HG03159 (cell line): ENCODE measurements around the gene SPAG9.
"Not testable (repeated sequence)": the region's sequence is repeated elsewhere in the genome, so short reads cannot be mapped to it uniquely, and the experiment has no call there.

ENCODE experiments used
- ATAC-seq: cut with Tn5 transposase; IDR thresholded peaks from one replicate; pipeline ENCODE4 v1.9.1; 2021; ENCODE audit warnings: mild to moderate bottlenecking, moderate library complexity; ENCODE audit not compliant: unreplicated experiment

SPAG9 gene

GRCh38 chr17:50944902-50945720, 175.6 kb downstream of the SPAG9 start:
- ATAC-seq = no peak

GRCh38 chr17:50944054-50944901, 176.4 kb downstream of the SPAG9 start:
- no peak for ATAC-seq

- no peak for ATAC-seq
Observed at GRCh38 chr17:50943575-50943933, 177.1 kb downstream of the SPAG9 start.

DNA sequence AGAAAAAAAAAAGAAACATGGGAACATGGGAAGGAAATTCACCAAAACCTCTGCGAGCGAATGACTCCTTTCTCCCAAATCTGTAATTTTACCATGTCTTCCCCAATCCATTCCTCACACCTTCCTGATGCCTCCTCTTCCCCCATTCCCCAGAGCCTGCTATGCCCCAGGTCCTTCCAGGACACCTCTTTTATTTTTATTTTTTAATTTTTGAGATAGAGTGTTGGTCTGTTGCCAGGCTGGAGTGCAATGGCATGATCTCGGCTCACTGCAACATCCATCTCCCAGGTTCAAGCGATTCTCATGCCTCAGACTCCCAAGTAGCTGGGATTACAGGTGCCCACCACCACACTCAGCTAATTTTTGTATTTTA, 179.0 kb downstream of the SPAG9 start:
- ATAC-seq = not testable (repeated sequence)

DNA sequence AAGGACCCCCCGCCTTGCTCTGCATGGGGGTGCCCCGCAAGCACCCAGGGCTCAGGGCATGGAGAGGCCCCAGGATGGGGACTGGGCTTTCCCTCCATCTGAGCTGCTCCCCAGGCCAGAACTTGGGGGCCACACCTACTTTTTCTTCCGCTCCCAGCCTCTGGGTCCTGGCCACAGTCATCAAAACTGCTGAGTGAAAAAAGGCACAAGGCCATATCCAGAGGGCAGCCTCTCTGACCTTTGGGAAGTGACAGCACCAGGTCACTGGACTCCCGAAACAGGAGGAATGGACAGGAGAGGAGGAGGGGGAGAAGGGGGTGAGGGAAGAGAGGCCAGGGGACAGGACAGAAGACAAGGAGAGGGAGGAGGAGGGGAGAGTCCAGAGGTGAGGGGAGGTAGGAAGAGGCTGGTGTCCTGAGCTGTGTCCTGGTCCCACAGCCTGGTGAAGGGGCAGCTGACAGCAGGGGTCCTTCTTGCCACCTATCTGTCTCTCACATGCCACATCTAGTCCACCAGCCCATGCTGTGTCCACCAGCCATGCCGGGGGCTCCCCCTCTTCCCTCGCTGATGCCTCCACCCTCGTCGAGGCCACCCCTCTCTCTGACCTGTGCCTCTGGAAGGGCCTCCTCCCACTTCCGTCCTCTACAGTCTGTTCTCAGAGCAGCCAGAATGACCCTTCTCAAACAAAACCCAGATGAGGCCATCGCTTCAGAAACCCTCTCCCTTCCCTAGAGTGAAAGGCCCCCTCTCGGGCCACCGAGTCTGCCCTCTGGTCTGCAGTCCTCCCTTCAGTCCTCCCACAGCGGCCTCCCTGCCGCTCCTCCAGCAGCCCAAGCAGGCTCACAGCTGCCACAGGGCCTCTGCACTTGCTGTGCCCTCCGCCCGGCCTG, 180.6 kb downstream of the SPAG9 start:
- no peak for ATAC-seq

GRCh38 chr17:50939542-50939794, 181.2 kb downstream of the SPAG9 start:
- ATAC-seq = no peak

DNA sequence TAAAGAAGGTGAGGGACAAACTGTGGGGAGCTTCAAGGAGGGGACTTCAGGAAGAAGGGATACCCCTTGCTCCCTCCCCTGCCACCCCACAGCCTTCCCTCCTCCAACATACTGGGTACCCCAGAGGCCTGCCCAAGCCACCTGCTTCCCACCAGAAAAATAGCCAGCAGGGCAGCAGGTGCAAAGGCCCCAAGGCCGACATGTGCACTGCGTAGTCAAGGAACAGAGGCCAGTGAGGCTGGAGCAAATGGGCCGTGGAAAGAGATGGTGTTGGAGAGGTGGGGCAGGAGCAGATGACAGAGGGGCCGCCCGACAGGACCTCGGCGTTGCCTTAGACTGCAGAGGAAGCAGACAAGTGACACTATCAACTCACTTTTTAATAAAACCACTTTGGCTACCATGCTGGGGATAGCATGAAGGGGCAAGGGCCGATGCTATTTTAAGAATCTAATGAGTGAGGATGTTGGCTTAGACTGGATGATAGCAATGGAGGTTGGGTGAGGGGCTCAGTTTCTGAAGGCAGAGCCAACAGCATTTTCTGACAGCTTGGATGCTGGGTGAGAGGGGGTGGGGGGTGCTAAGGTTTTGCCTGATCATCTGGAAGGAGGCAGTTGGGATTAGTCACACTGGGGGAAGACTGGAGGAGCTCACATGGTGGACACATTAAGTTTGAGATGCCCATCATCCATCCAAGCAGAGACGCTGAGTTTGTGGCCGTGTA, 181.7 kb downstream of the SPAG9 start:
- ATAC-seq = no peak

DNA sequence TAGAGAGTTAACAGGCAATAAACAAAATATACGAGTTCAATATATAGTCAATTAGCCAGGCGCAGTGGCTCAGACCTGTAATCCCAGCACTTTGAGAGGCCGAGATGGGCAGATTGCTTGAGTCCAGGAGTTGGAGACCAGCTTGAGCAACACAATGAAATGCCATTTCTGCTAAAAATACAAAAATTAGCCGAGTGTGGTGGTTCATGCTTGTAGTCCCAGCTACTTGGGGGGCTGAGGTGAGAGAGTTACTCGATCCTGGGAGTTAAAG, 184.7 kb downstream of the SPAG9 start:
- no peak for ATAC-seq

- ATAC-seq = no peak
Observed at GRCh38 chr17:50935221-50935995, 185.3 kb downstream of the SPAG9 start.

DNA sequence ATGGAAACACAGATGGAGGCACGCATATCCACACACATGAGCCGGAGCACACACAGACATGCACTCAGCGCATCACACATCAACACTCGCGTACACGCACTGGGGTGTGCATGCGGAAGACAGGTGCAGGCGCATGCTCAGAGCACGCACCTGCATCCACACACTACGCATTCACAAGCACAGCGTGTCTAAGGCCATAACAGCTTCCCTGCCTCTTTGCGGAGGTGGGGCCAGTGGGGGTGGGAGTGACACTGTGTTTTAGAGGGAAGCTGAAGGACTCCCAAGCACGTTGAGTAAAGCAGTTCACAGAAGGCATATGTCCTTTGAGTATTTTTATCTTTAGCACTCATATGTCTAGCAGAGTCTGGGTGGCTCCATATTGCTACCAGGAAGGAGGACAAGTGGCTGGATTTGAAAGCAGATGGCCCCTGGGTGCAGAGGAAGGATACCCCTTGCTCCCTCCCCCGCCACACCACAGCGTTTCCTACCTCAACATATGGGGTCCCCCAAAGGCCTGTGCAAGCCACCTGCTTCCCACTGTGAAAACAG, 185.9 kb downstream of the SPAG9 start:
- ATAC-seq = no peak

DNA sequence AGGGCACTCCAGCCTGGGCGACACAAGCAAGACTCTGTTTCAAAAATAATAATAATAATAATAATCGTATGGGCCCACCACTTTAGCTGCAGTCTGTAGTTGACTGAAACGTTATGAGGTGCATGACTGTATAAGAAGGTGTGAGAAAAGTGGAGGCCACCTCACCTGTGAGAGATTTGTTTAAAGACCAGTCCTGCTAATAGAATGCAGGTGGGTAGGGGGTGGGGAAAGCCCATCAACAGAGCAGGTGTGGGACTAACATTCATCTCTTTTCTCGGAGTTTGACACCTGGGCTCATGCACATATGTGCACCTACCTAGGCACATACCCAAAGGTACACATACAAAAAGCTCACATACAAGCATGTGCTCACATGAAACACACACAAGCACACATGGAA, 186.5 kb downstream of the SPAG9 start:
- no peak for ATAC-seq

DNA sequence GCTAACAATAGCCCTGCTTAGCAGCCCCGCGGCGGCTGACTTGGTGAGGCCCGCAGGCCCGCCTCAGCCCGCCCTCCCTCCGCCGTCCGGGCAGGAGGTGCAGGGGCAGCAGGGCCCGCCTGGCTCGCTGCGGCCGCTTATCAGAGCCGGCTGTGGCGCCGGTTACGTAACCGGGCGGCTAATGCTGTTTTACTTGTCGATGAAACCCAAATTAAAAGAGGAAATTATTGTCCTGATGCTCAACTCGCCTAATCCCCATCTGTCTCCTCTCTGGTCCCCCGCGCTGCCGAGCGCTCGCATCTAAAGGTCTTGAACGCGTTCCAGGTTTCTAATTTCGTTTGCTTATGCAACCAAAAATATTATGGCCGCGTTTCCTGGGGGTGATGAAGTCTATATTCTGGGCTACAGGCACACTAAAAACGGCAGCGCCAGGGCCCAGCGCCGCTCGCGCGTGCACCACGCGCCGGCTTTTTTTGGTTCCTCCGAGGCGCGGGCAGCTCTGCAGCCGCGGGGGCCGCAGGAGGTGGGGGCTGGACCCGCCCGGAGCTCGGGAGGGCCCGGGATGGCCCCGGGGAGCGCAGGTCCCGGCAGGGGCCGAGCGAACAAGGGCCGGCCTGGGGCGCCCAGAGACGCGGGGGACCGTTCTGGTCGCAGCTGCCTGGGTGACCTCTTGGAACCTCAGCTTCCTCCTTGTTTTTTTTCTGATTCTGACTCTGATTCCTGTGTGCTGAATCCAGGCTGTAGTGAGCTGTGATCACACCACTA, 189.3 kb downstream of the SPAG9 start:
- peak; percentile 66 for ATAC-seq

DNA sequence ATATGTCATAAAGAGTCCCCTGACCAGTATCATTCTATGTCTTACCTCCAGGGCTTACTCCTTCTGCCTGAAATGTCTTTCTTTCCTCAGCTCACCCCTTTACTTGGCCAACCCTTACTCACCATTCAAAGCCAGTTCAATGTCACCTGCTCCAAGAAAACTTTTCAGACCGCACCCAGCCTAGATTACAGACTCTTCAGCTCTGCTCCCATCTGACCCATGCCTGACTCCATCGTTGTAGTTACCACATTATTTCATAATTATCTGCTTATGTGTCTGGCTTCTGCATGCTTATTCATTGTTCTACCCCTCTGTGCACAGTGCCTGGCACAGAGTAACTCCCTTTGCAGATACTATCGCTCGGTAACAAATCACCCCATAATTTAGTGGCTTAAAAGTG, 192.0 kb downstream of the SPAG9 start:
- ATAC-seq = no peak

GRCh38 chr17:50927287-50927686, 193.4 kb downstream of the SPAG9 start:
- no peak for ATAC-seq

DNA sequence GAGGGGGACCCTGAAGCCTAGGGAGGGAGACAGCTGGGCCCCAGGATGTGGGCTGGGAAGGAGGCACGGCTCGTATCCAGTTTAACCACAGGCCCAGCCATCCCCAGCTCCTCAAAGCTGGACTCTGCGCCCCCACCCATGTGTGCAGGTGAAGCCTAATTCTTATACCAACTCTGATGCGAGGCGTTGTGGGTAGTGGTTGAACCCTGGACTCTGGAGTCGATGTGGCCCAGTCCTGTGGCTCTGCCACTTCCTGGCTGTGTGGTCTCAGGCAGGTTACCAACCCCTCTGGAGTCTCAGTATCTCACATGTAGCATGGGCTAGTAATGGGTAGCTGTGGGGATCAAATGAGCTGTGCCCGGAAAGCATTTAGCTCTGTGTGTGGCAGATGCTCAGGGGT, 194.1 kb downstream of the SPAG9 start:
- no peak for ATAC-seq

DNA sequence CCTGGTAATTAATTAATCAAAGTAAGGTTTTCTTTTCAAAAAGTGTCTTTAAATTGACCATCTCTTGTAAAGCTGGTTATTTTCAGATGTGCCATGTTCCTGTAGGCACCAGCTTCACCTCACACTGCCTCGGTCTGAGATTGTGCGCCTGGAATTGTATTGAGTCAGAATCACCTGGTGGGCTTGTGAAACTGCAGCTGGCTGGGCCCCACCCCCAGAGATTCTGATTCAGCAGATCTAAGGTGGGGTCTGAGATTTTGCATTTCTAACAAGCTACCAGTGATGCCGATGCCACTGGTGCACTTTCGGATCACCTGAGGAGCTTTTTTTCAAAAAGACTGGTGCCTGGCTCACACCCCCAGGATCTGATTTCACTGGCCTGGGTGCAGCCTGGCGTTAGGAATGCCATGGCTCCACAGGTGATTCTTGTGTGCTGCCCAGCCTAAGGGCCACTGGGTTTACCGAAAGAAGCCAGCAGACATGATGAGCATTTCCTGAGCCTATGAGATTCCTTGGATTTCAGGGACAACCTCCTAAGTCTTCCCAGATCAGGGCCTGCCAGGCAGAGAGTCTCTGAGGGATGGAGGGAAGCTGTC, 195.3 kb downstream of the SPAG9 start:
- ATAC-seq = no peak

GRCh38 chr17:50924800-50925199, 195.9 kb downstream of the SPAG9 start:
- ATAC-seq = no peak

DNA sequence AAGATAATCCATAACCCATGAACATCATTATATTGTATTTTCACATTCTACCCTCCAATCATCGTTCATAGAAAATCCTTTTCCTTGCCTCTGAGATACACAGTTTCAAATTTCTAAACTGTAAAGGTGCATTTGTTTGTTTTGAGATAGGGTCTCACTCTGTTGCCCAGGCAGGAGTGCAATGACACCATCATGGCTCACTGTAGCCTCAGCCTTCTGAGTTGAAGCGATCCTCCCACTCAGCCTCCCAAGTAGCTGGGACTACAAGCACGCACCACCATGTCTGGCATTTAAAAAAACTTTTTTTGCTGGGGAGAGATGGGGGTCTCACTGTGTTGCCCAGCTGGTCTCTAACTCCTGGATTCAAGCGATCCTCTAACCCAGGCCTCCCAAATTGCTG, 196.4 kb downstream of the SPAG9 start:
- no peak for ATAC-seq

DNA sequence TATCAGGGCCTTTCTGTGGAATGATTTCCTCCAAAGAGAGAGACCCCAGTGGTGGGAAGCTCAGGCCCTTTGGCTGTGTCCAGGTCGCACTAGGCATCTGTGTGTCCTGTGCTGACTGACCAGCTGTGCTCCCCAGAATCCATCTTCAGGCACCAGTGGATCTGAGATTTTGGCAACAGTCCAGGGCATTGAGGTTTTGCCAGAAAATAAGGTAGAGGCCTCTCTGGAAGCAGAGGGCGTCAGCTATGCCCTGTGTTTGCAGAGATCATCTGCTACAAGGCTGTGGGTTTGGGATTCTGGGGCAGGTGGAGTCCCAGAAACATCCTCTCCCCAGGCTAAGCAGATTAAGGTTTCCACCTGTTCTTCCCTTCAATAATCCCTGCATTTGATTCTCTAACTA, 197.1 kb downstream of the SPAG9 start:
- ATAC-seq = no peak
